HepG2 (cell line): ENCODE results near the gene NRG2. TPM values are rescaled to one million over a fixed set of nuclear protein-coding genes. Genes with fewer than 3 reads are reported as not detected.

ENCODE experiments used
- ATAC-seq: fragments of 200-7000 bp; cut with Tn5 transposase; 3 replicates; pipeline ENCODE4 v1.9.1; 2020; ENCODE audit warnings: mild to moderate bottlenecking, moderate library complexity
- BruUV-seq: library from RNA; stranded (reverse); fragments of 400-500 nt; replicated peaks from 2 replicates; lab custom pipeline; 2021; lab: Mats Ljungman, UMichigan
- CTCF ChIA-PET: fragments of 300-600 bp; formaldehyde crosslinking; extraction: SDS; loops from one replicate; lab custom pipeline; 2021; ENCODE audit warnings: low total read pairs, inconsistent platforms, low intra/inter-chr PET ratio; lab: Yijun Ruan, JAX
- POLR2A ChIA-PET: fragments of 350-600 bp; sonication (Branson Sonifier 250); formaldehyde crosslinking; loops from one replicate; lab custom pipeline; 2020; ENCODE audit warnings: antibody characterized with exemption, inconsistent platforms; lab: Yijun Ruan, JAX
- DNase-seq: peaks from one replicate; pipeline ENCODE4 v3.0.0-alpha.2; 2015; ENCODE audit warnings: low spot score
- FAIRE-seq: peaks from 3 replicates; lab custom pipeline; 2011; peaks lifted over from hg19 to GRCh38; lab: Jason Lieb, UNC
- H2AFZ ChIP-seq: one replicate; pipeline ENCODE4 v1.6.1; 2011; ENCODE audit warnings: low read length, inconsistent platforms
- H3K27ac ChIP-seq: fragments of 300-600 bp; 3 replicates; pipeline ENCODE4 v1.8.0; 2011; ENCODE audit warnings: mixed run types, mild to moderate bottlenecking, mixed read lengths, low read length, inconsistent platforms; ENCODE audit not compliant: insufficient read depth; ENCODE audit errors: extremely low read length
- H3K27me3 ChIP-seq, 2 experiments: fragments of 200-600 bp in 1 of 2; 2 replicates in 1 of 2; 3 replicates in 1 of 2; pipeline versions ENCODE4 v1.6.0 to v1.8.0; 2011; ENCODE audit warnings: low read length in 2 of 2, mild to moderate bottlenecking in 2 of 2, moderate library complexity in 2 of 2, inconsistent platforms in 1 of 2; ENCODE audit not compliant: insufficient read depth in 2 of 2, control insufficient read depth in 1 of 2
- H3K36me3 ChIP-seq, 2 experiments: fragments of 200-600 bp in 1 of 2; replicated peaks in 1 of 2; 2 replicates in 1 of 2; 3 replicates in 1 of 2; pipeline versions ENCODE4 v1.5.1 to v1.8.0; 2011; ENCODE audit warnings: low read length in 2 of 2, inconsistent platforms in 1 of 2; ENCODE audit not compliant: insufficient read depth in 2 of 2, control insufficient read depth in 1 of 2
- H3K4me1 ChIP-seq: 2 replicates; pipeline ENCODE4 v1.5.1; 2012; ENCODE audit warnings: low read length, inconsistent platforms; ENCODE audit not compliant: insufficient read depth
- H3K4me2 ChIP-seq: 2 replicates; pipeline ENCODE4 v1.6.0; 2011; ENCODE audit warnings: low read depth, low read length, inconsistent platforms
- H3K4me3 ChIP-seq, 3 experiments: fragments of 200-600 bp in 1 of 3; sonication (generic), shearing (Covaris generic) in 1 of 3; replicated peaks in 1 of 3; 2 replicates each; pipeline ENCODE4 v1.5.1; 2011 to 2016; ENCODE audit warnings: low read length in 3 of 3, inconsistent platforms in 2 of 3, low read depth in 2 of 3, mild to moderate bottlenecking in 2 of 3, control low read depth in 1 of 3, mixed read lengths in 1 of 3; ENCODE audit not compliant: insufficient read depth in 1 of 3
- H3K79me2 ChIP-seq: one replicate; pipeline ENCODE4 v1.6.1; 2011; ENCODE audit warnings: low read length, inconsistent platforms; ENCODE audit not compliant: insufficient read depth
- H3K9ac ChIP-seq: 2 replicates; pipeline ENCODE4 v1.6.0; 2011; ENCODE audit warnings: mild to moderate bottlenecking, low read depth, low read length, inconsistent platforms; ENCODE audit not compliant: insufficient read depth
- H3K9me3 ChIP-seq: 2 replicates; pipeline ENCODE4 v1.5.1; 2012; ENCODE audit warnings: mild to moderate bottlenecking, low read length
- H4K20me1 ChIP-seq: 2 replicates; pipeline ENCODE4 v1.6.0; 2011; ENCODE audit warnings: inconsistent platforms, mild to moderate bottlenecking, low read length, moderate library complexity; ENCODE audit not compliant: insufficient read depth
- AGO2 ChIP-seq: fragments of 200-400 bp; formaldehyde crosslinking; optimal IDR thresholded peaks from 2 replicates; pipeline ENCODE3; 2017; ENCODE audit warnings: mild to moderate bottlenecking, low read depth, low read length, moderate library complexity
- EHMT2 ChIP-seq: fragments of 200-600 bp; sonication (generic); IDR thresholded peaks from 2 replicates; pipeline ENCODE4 v1.7.0; 2017; ENCODE audit warnings: antibody characterized with exemption, low read depth, low read length, borderline replicate concordance
- MZF1 ChIP-seq: sonication (generic); formaldehyde crosslinking; IDR thresholded peaks from 2 replicates; pipeline ENCODE4 v1.8.1; 2023; ENCODE audit warnings: mild to moderate bottlenecking, missing genetic modification reagents, borderline replicate concordance
- NFE2L2 ChIP-seq: fragments of 150-350 bp; IDR thresholded peaks from 2 replicates; pipeline ENCODE4 v1.6.1; 2014; ENCODE audit warnings: low read length
- NR1H2 ChIP-seq: sonication (generic); formaldehyde crosslinking; IDR thresholded peaks from 2 replicates; pipeline ENCODE4 v1.8.1; 2022; ENCODE audit warnings: low read depth, missing genetic modification reagents, borderline replicate concordance
- RAD21 ChIP-seq: fragments of 450-650 bp; formaldehyde crosslinking; IDR thresholded peaks from 2 replicates; pipeline ENCODE4 v1.5.0; 2020; ENCODE audit warnings: mild to moderate bottlenecking
- SMAD3 ChIP-seq: sonication (generic); formaldehyde crosslinking; IDR thresholded peaks from 2 replicates; pipeline ENCODE4 v1.4.0; 2020; ENCODE audit warnings: missing genetic modification reagents
- ZBTB25 ChIP-seq: IDR thresholded peaks from 2 replicates; pipeline ENCODE4 v1.6.1; 2018; ENCODE audit warnings: missing genetic modification reagents
- ZIK1 ChIP-seq: sonication (generic); formaldehyde crosslinking; IDR thresholded peaks from 2 replicates; pipeline ENCODE4 v1.5.0; 2020; ENCODE audit warnings: mild to moderate bottlenecking, low read depth, missing genetic modification reagents, borderline replicate concordance
- ZKSCAN1 ChIP-seq: fragments of 150-350 bp; IDR thresholded peaks from 2 replicates; pipeline ENCODE4 v1.6.1; 2014; ENCODE audit warnings: low read length
- ZNF30 ChIP-seq: sonication (generic); formaldehyde crosslinking; IDR thresholded peaks from 2 replicates; pipeline ENCODE4 v1.5.0; 2020; ENCODE audit warnings: mild to moderate bottlenecking, missing genetic modification reagents
- WGBS: methylation state at CpG from one replicate; pipeline ENCODE4 v1.1.6; 2017; ENCODE audit warnings: low lambda C conversion rate; 5-methylcytosine and 5-hydroxymethylcytosine counted together
- in situ Hi-C: cut with HindIII; loops from 2 replicates; pipeline ENCODE4 v1.10.0; 2017; ENCODE audit warnings: low pct_unique_long_range_greater_than_20kb; ENCODE audit not compliant: extremely low pct_ligation_motif_present
- intact Hi-C: fragments of 100-400 bp; cut with micrococcal nuclease; formaldehyde crosslinking; loops from one replicate; pipeline ENCODE4 v1.10.0; 2022; ENCODE audit not compliant: unreplicated experiment
- polyA plus RNA-seq, 8 experiments: library from polyadenylated mRNA; depleted of rRNA in 3 of 8; stranded (reverse) in 7 of 8; unstranded in 1 of 8; fragments of >200 nt; fragmentation: Illumina TruSeq in 4 of 8; extraction: Trizol in 4 of 8; gene quantifications; 2 replicates each; pipeline versions ENCODE4 v1.2.1 to v1.2.3, GENCODE V29; 2011 to 2016; ENCODE audit warnings: low read depth in 4 of 8, missing spikeins in 1 of 8, mixed read lengths in 1 of 8; ENCODE audit not compliant: insufficient read depth in 1 of 8
- total RNA-seq, 5 experiments: library from RNA; depleted of rRNA; stranded (reverse); fragments of >200 nt; fragmentation: Illumina TruSeq; extraction: Trizol; gene quantifications; 2 replicates each; pipeline ENCODE4 v1.2.3, GENCODE V29; 2016; ENCODE audit warnings: low read depth in 1 of 5
- TF ChIP-seq, protein P1 (sequence below): IDR thresholded peaks from 2 replicates; pipeline ENCODE4 v1.6.1; 2016; ENCODE audit warnings: control low read depth
- TF ChIP-seq, protein P2 (sequence below): sonication (generic); formaldehyde crosslinking; IDR thresholded peaks from 2 replicates; pipeline ENCODE4 v1.8.1; 2023; ENCODE audit warnings: mild to moderate bottlenecking, moderate library complexity, missing genetic modification reagents
- TF ChIP-seq, protein P3 (sequence below): sonication (generic); formaldehyde crosslinking; IDR thresholded peaks from 2 replicates; pipeline ENCODE4 v1.8.1; 2023; ENCODE audit warnings: mild to moderate bottlenecking, inconsistent platforms, moderate library complexity, missing genetic modification reagents, borderline replicate concordance
- TF ChIP-seq, protein P4 (sequence below): sonication (generic); formaldehyde crosslinking; conservative IDR thresholded peaks from 2 replicates; pipeline ENCODE4 v1.5.0; 2020; ENCODE audit warnings: missing genetic modification reagents

Gene NRG2
- total and polyA plus RNA-seq, 2 of the 13 experiments (the other 11 are each of a cell fraction or from before 2014, with no cell fraction given): not detected

- Histone ChIP-seq H3K9ac (no peak overlapping the region), H3K4me3 (no peak overlapping the region), H3K36me3 (no peaks in the 10 kb centered on the region), H2AFZ (no peak overlapping the region), H3K4me1 (peaks cover 8% of the 10 kb centered on the region; the same call in 1 of the 2 replicates), H3K79me2 (no peaks in the 10 kb centered on the region), H3K27ac (no peak overlapping the region)
- in situ Hi-C loops (no loop called here), intact Hi-C loops (no loop called here)
- no TSS peak for BruUV-seq
- FAIRE-seq: no peak
- CTCF ChIA-PET: no interaction called here
- ATAC-seq: no peak
- WGBS: 29% methylated on average over 2 of the region's 2 CpGs
- TF ChIP-seq RAD21: no peak
- TF ChIP-seq MZF1: no peak
- TF ChIP-seq, protein P1, sequence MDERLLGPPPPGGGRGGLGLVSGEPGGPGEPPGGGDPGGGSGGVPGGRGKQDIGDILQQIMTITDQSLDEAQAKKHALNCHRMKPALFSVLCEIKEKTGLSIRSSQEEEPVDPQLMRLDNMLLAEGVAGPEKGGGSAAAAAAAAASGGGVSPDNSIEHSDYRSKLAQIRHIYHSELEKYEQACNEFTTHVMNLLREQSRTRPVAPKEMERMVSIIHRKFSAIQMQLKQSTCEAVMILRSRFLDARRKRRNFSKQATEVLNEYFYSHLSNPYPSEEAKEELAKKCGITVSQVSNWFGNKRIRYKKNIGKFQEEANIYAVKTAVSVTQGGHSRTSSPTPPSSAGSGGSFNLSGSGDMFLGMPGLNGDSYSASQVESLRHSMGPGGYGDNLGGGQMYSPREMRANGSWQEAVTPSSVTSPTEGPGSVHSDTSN (CRISPR knock-in tag): no peak
- TF ChIP-seq, protein P2, sequence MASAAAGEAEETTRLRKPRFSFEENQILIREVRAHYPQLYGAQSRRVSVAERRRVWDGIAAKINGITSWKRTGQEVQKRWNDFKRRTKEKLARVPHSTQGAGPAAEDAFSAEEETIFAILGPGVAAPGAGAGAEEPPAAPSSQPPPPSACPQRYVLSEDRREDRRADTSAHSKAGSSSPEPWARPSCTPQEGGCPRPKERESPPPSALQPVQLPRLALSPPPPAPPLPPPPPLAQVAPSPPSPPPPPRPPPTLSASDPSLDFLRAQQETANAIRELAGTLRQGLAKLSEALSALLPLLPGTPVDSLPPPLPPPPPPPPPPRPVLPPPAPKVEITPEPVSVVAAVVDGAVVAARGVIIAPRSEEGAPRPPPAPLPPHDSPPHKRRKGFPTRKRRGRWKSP (CRISPR knock-in tag): no peak
- TF ChIP-seq ZBTB25 (CRISPR knock-in tag): no peak
- TF ChIP-seq NR1H2 (CRISPR knock-in tag): no peak
- no peak for TF ChIP-seq AGO2
- TF ChIP-seq, protein P3, sequence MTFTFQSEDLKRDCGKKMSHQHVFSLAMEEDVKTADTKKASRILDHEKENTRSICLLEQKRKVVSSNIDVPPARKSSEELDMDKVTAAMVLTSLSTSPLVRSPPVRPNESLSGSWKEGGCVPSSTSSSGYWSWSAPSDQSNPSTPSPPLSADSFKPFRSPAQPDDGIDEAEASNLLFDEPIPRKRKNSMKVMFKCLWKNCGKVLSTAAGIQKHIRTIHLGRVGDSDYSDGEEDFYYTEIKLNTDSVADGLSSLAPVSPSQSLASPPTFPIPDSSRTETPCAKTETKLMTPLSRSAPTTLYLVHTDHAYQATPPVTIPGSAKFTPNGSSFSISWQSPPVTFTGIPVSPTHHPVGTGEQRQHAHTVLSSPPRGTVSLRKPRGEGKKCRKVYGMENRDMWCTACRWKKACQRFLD (CRISPR knock-in tag): no peak
- TF ChIP-seq EHMT2: no peak
- TF ChIP-seq, protein P4, sequence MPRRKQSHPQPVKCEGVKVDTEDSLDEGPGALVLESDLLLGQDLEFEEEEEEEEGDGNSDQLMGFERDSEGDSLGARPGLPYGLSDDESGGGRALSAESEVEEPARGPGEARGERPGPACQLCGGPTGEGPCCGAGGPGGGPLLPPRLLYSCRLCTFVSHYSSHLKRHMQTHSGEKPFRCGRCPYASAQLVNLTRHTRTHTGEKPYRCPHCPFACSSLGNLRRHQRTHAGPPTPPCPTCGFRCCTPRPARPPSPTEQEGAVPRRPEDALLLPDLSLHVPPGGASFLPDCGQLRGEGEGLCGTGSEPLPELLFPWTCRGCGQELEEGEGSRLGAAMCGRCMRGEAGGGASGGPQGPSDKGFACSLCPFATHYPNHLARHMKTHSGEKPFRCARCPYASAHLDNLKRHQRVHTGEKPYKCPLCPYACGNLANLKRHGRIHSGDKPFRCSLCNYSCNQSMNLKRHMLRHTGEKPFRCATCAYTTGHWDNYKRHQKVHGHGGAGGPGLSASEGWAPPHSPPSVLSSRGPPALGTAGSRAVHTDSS: no peak
- TF ChIP-seq SMAD3: no peak
- TF ChIP-seq ZIK1: no peak
- no peak for TF ChIP-seq NFE2L2
- TF ChIP-seq ZNF30 (CRISPR knock-in tag): no peak
- TF ChIP-seq ZKSCAN1: no peak
- TF ChIP-seq, all 625 proteins: peak for 0
- POLR2A ChIA-PET: no interaction called here
- Histone ChIP-seq H4K20me1 (no peaks in the 10 kb centered on the region), H3K4me2 (no peak overlapping the region), H3K27me3 (peaks cover 3 to 31% of the 10 kb centered on the region in 2 experiments; a peak in 3 of 5 replicates), H3K9me3 (no peaks in the 10 kb centered on the region)
- DNase-seq: no peak
Observed at GRCh38 chr5:140014751-140015150, 28.3 kb downstream of the NRG2 start.
